GM19397 (cell line): ENCODE data around the gene EVC.

Source experiments
- ATAC-seq: cut with Tn5 transposase; IDR thresholded peaks from one replicate; pipeline ENCODE4 v1.9.1; 2021; ENCODE audit warnings: mild to moderate bottlenecking, moderate library complexity; ENCODE audit not compliant: unreplicated experiment

Gene EVC

DNA sequence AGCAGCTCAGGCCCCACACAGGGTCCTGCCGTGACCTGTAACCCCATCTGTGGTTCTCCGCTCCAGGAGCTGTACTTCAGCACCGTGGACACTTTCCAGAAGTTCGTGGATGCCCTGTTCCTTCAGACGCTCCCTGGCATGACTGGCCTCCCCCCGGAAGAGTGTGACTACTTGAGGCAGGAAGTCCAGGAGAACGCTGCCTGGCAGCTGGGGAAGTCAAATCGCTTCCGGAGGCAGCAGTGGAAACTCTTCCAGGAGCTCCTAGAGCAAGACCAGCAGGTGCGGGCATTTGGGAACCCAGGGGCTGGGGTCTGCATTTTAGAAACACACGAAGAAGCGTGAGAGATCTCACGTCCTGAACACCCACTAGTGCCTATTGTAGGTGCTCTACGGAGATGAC, 72.5 kb downstream of the EVC start:
- ATAC-seq = no peak

DNA sequence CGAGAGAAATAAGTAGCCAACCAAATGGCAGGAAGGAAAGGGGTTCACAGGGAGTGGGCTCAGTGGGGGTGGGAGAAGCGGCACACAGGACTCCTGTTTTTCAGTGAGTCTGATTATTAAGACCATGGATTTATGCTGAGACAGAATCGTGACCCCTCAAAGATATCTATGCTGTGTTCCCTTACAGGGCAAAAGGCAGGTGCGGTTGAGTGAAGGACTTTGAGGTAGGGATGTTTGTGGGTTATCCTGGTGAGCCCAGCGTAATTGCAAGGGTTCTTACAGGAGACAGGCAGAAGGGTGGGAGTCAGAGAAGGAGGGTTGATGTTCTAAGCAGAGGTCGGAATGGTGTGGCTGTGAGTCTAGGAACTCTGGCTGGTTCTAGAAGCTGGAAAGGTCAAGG, 73.0 kb downstream of the EVC start:
- no peak for ATAC-seq

DNA sequence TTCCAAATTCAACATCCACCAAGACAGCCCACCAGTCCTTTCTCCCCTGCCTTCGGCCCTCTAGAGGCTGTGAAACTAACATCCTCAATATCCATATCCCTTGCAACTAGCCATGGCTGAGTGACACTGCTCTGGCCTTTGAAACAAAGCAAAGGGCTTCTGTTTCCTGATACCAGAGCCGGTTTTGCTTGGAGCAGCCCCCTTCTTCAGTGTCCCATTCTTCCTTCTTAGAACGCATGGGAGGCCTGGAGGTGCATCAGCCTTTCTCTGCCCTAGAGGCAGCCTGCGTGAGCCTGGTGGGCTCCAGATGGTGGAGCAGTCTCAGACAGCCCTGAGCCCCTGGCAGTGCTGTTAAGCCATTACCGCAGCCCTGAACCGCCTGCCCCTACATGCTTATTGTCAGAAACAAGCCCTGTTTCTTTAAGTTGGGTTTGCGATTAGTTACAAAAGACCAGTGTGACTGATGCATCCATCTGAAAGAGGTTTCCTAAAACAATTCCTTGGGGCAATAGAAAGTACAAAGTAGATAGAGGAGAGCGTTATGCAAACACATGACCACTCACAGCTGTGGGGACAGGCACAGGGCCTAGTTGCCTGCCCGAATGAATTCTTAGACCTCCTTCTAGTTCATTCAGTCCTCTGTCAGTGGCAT, 74.1 kb downstream of the EVC start:
- ATAC-seq = no peak

DNA sequence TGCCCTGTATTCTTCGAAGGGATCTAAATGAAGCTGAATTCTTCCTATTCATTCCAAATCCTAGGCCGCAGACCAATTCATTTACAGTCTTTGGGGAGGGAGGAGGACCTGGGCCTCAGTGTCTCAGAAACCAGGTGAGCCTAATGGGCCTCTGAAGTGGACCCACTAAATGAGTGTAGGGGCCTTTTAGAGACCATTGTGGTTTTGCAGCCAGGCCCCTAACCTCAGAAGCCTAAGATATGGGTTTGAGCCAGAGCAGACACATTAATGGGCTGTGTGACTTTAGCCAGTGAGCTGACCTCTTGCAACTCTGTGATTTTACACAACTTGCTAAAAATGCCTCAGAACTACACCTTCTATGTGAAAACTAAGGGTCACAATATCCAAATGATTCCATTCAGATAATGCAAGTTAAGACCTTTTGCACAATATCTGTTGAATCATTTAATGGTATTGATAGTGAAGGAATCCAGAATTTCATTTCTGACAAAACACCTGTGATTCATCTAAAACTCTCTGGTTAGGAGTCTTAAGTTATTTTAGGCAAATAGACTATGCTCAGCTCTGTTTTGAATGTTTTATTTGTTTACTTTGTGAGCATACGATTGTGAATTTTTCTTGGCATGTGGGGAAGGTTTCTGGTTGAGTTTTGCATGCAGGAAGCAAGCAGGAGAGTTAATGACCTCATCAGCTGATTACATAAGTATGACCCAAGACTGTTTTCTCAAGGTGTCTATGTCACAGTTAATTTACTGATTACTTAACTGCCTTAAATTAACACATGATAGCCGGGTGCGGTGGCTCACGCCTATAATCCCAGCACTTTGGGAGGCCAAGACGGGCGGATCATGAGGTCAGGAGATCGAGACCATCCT, 75.0 kb downstream of the EVC start:
- no peak for ATAC-seq

DNA sequence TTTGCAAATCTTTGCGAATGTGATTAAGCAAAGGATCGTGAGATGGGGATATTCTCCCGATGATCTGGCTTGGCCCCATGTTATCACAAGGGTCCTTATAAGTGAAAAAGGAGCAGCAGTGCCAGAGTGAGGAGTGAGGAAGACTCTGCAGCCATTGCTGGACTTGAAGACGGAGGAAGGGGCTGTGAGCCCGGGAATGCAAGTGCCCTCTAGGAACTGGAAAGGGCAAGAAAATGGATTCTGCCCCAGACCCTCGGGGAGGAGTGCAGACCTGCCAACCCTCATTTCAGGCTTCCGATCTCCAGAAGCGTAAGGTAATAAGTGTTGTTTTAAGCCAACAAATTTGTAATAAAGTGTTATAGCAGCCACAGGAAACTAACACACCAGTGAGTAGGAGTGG, 76.3 kb downstream of the EVC start:
- ATAC-seq = no peak

DNA sequence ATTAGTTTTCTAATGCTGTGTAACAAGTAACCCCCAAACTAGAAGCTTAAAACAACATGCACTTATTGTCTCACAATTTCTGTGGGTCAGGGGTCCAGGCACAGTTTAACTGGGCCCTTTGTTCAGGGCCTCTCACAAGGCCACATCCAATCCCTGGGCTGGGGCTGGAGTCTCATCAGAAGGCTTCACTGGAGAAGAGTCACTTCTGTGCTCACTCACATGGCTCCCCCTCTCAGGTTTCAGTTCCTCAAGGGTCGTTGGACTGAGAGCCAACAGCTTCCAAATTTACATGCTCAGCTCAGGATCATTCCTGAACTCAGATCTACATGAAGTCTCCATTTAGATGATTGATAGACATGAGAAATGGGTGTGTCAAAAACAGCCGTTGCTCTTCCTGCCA, 77.1 kb downstream of the EVC start:
- ATAC-seq = no peak

DNA sequence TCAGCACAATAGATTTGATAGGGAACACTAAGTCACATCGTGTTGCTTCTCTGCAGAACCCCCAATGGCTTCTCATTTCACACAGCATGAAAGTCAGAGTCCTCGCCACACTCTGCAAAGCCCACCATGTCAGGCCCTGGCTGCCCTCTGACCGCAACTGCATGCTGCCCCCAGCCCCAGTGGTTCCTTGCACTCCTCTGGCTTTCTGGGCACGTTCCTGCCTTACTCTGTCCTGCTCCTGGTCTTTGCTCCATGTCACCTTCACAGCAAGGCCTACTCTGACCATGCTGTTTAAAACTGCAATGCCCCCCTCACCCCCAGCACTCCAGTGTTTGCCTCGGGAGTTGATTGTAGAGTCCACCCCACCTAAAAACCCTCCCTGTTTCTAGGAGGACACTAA, 78.1 kb downstream of the EVC start:
- no peak for ATAC-seq

DNA sequence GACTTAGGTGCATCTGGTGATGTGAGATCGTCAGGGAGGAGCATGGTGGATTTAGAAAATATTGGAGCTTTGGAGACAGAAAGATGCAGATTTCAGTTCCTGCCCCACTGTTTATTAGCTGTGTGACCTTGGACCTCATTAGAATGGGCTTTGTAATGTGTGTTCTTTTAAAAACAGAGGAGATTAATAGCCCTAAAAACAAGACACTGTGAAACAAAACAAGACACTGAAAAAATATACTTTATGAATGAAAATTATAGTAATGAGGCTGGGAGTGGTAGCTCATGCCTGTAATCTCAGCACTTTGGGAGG, 79.5 kb downstream of the EVC start:
- no peak for ATAC-seq

DNA sequence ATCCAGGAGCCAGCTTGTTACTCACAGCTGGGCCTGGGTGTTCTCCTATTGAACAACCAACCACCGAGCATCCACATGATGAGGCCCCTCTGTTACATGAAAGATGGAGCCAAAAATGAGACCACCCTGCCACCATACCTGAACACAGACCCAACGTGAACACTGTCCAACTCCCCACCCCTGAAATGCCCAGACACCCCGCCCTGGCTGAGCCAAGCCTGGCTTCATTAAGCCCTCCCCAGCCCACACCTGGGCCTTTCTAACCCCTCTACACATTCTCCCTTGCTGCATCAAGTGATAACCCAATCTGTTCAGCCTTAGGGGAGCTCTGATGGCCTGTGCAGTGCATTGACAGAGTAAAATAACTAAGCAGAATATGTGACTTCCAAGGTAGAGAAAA, 80.7 kb downstream of the EVC start:
- no peak for ATAC-seq

DNA sequence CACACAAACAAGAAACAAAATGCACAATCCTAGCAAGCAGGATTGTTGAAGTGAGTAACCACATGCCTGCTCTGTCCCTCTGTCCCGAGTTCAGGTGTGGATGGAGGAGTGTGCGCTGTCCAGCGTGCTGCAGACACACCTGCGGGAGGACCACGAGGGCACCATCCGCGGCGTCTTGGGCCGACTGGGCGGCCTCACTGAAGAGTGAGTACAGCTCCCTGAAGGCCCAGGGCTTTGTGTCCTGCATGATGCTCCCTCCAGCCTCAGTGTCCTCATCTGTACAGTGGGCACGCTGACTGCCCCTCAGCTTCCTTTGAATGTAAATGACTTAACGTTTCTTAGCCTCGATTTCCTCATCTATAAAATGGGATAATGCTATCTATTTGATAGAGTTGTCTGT, 82.5 kb downstream of the EVC start:
- no peak for ATAC-seq

DNA sequence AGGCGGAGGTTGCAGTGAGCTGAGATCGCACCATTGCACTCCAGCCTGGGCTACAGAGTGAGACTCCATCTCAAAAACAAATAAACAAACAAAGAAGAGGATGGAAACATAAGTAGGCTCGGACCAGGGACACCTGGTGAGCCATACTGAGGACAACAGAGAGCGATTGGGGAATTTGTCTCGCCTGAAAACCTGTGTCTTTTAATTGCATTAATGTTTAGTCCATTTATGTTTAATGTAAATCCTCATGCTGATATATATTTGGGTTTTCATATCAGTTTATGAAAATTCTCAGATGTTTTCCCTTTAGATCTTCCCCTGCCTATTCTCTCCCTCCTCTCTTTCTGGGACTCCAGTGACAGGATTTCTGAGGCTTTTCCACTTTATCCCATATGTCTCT, 84.6 kb downstream of the EVC start:
- no peak for ATAC-seq

DNA sequence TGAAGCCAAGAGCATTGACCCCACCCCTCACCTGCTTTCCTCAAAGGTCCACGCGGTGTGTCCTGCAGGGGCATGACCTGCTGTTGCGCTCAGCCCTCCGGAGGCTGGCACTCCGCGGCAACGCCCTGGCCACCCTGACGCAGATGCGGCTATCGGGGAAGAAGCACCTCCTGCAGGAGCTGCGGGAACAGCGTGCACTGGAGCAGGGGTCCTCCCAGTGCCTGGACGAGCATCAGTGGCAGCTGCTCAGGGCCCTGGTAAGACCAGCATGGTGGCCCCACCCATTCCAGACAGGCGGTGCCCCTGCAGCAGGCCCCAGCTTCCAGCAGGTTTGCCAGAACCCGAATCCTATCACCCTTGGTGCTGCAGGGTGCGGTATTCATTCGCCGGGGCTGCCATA, 86.0 kb downstream of the EVC start:
- no peak for ATAC-seq

DNA sequence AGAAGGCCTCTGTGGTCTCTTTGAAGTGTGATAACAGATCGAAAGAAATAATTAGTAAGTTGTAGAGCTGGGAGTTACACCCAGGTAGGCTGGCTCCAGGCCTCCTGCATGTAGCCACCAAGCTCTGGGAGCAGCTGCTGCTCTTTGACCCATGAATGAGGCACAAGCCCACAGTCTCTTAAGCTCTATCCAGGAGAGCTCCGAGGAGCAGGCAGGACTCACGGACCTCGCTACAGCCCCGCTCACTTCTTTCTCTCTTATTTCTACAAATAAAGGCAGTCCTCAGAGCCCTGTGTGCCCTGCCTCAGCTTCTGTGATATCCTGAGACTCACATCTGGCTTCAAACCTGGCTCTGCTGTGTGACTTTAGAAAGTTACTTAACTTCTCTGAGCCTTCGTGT, 86.9 kb downstream of the EVC start:
- no peak for ATAC-seq

DNA sequence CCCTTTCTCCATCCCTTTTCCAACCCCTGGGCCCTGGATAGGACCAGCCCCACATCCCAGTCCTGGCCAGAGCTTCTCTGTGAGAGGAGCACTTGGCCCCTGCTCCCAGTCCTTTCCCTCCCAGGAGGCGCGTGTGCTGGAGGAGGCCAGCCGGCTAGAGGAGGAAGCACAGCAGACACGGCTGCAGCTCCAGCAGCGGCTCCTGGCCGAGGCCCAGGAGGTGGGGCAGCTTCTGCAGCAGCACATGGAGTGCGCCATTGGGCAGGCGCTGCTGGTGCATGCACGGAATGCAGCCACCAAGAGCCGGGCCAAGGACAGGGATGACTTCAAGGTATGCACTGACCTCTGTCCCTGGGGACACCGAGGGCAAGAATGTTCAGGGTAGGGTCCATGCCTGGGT, 87.5 kb downstream of the EVC start:
- ATAC-seq = no peak

DNA sequence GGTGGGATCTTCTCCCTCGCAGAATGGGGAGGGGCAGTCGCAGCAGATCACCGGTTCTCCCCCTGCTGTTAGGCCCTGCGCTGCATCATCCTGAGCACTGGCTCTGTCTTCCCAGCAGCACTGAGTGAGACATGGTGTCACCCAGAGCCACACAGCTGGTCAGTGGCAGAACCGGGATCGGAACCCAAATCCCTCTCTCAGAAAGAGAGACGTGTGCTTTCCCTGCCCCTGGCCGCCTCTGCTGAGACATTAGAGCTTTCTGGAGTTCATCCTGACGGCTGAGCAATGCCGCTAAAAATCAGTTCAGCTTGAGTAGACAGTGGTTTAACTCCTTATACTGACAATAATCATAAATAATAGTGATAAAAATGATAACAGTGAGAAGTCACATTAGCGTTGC, 87.9 kb downstream of the EVC start:
- no peak for ATAC-seq

DNA sequence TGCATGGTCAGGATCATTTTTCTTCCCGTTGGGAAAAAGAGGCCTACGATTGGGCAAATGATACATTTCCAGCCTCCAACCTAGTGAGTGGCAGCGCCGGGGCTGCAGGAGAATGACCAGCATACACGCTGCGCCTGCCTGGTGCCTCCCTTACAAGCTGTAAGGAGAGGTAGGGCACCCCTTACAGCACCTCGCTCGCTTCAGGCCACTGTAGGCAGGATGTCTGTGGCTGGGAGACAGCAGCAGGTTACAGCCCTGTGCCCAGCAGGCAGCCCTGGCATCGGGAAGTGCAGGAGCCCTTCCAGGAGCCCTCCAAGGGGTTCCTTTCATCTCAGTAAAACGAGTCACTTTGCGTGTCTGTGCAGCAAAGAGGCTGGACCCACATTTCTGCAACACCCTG, 88.4 kb downstream of the EVC start:
- no peak for ATAC-seq

DNA sequence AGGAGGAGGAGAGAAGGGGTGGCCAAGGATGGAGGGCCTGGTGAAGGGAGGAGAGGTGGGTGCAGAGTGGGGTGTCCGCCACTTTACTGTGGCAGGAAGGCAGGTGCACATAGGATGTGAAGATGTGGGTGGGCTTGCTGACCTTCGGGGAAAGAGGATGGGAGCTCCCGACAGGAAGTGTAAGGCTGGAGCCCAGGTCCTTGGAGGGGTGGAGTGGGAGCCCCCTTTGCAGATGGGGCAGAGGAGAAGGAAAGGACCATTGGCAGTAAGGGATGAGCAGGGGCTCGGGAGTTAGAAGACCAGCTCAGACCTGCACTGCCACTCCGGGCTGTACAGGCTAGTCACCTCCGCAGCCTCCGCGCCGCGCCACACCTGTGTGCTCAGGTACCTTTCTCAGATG, 89.5 kb downstream of the EVC start:
- no peak for ATAC-seq

DNA sequence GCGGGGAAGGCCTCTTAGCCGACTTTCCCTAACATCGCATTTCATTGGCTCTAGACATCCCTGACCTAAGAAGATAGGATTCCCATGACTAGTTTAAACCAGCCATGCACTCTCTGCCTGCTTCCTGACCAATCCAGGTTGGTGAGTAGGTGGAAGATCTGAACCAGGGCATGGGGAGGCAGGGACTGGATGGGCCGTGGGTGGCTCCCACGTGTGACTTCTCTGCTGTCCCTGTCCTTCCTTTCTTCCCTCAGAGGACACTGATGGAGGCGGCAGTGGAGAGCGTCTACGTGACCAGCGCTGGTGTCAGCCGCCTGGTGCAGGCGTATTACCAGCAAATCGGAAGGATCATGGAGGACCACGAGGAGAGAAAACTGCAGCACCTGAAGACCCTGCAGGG, 90.7 kb downstream of the EVC start:
- ATAC-seq = no peak

DNA sequence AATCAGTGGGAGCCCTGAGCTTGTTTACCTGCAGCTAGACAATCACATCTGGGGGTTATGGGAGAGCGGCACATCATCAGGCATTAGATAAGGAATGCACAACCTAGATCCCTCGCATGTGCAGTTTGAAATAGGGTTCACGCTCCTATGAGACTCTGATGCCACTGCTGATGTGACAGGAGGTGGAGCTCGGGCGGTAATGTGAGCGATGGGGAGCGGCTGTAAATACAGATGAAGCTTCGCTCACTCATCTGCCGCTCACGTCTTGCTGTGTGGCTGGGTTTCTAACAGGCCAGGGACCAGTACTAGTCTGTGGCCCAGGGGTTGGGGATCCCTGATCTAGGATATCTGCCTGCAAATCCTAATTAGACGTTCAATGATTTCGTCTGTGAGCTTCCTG, 91.6 kb downstream of the EVC start:
- ATAC-seq = no peak

DNA sequence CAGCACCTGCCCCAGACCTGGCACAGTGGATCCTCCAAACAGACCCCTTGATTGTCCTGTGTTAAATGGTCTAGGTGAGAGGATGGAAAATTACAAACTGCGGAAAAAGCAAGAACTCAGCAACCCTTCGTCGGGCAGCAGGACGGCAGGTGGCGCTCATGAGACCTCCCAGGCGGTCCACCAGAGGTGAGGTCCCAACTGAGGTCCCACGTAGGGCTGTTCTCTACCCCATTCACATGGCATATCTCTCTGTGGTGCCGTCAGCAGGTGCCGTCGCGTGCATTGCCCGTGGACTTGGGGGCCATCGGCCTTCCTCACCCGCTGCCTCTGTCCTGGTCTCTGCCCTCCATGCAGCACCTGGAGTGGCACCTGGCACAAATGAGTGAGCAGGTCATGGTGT, 93.7 kb downstream of the EVC start:
- ATAC-seq = no peak

DNA sequence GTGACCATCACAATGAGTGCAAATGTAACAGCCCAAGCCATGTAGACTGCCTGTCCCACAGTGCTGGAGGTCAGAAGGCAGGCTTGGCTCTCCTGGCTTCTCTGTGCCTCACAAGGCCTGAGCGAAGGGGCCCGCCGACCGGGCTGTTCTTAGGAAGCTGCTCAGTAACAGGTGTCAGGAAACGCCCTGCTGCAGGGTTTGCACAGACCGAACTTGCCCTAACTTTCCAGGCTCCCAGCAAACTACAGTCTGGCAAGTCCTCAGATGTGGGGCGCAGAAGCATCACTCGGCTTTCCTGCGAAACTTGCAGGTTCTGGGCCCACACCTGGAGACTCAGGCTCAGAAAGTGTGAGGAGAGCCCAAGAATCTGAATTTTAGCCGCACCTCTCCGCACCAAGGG, 94.3 kb downstream of the EVC start:
- ATAC-seq = no peak

DNA sequence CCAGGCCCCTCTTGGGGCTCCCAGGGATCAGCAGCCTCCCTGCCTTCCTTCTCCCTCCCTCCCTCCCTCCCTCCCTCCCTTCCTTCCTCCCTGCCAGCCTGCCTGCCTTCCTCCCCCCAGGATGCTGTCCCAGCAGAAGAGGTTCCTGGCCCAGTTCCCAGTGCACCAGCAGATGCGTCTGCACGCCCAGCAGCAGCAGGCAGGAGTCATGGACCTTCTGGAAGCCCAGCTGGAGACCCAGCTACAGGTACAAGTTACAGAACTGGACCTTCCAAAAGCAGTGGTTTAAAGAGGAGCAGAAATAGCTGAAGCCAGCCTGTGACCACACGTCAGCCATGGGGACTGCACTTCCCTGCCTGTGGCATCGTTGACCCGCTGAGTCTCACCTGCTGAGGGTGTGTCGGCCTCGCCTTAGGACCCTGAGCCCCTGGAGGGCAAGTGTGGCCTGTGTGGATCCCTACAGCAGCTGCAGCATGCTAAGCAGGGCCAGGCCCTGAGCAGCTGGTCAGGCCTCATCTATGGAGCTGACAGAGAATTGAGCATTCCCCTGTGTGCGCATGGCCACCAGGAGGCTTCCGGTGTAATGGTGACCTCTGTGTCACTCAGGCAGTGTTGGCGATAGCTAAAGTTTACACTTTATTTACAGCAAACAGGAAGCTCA, 97.2 kb downstream of the EVC start:
- ATAC-seq = no peak
